NCI-H446 treated with DMSO at 0.1 percent for 48 hours (cell line): ENCODE results near the gene FAU.
"Not testable (repeated sequence)": the region's sequence is repeated elsewhere in the genome, so short reads cannot be mapped to it uniquely, and the experiment has no call there.

Source experiments
- DNase-seq: peaks from one replicate; lab custom pipeline; 2025; lab: John Stamatoyannopoulos, UW

FAU gene

DNA sequence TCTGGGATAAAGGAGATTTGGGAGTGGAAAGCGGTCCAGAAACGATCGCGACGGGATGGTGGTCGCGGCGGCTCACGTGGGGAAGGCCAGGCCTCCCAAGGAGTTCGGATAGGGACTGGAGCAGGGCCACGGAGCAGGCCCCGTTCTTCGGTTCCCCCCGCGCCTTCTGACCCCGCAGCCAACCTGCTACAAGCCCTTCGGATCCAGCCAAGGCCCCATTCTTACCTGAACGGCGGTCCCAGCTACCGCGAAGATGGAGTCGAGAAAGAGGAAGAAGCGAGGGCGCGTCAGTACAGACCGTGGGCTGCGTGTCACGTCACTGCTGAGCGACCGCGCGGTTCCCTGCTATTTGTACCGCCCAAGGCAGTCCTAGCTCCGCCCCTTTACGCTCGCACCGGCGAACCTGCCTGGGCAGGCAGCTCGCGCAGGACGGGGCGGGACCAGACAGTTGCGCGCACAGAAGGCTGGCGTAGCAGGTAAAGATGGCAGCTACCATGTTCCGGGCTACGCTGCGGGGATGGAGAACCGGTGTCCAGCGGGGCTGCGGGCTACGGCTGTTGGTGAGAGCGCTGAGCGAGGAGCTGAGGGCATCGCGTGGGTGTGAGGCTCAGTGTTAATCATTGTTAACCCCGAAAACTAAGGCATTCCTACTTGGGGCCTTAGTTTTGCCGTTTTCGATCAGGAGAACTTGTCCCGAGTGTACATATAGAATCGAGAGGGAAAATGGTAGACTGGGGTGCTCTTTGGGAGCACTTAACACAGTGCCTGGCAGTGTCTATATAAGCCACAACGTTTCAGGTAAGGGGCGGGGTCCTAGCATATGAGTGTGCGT, at the start of gene FAU, which contains the start of gene MRPL49:
Gene FAU, minus strand, starts transcription at position 270 of the 832 bp plus-strand sequence. CDS start 321 bp downstream, outside the sequence.
Gene MRPL49, plus strand, starts transcription at position 457 of the 832 bp plus-strand sequence. Its CDS starts 26 bp downstream, at position 483.
- DNase-seq, result peak; percentile 98

GRCh38 chr11:65170058-65170534, 48.2 kb upstream of the FAU start, which contains the start of gene SPDYC:
SPDYC (plus strand) TSS chr11:65170233; CDS start chr11:65171358, 1,125 bp downstream.
- no peak for DNase-seq

DNA sequence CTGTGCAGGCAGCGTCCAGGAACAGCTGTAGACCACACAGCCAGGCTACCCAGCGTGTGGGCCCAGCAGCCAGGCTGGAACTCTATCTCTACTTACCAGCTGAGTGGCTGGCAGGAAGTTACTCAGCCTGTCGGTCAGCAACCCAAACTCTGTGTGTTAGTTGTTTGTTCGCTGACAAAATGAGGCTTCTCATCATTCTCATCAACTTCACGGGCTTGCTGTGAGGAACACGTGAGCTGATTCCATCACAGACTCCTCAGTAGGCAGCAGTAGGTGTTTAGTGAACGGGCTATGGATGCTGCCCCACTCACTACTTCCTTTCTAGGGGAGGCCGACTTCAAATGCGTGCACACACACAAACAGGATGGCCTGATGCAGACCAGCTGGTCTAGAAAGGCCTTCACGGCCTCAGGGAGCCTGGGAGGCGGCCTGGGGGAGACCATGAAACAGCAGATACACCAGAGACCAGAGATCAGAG, 47.3 kb upstream of the FAU start:
- DNase-seq, result no peak

DNA sequence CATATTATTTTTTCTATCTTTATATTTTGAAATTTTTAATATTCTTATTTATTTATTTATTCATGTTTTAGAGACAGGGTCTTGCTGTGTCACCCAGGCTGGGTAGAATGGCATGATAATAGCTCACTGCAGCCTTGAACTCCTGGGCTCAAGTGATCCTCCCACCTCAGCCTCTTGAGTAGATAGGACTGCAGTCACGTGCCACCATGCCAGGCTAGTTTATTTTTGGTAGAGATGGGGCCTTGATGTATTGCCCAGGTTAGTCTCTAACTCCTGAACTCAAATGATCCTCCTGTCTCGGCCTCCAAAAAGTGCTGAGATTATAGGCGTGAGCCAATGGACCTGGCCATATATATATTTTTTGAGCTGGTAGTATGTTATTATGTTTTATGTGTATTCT, 45.7 kb upstream of the FAU start:
- DNase-seq, result no peak

DNA sequence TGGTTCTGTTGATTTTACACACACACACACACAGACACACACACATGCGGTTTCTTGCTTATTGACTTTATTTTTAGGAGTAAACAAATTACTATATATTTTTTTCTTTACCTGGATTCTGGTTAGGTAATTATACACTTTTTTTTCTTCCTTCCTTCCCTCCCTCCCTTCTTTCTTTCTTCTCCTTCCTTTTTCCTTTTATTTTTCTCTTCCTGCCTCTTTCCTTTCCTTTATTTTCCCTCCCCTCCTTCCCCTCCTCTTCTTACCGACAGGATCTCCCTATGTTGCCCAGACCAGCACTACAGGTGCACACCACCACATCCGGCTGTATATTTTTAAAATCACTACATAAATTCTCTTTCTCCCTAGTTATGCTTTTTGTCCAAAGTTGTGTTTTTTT, 45.0 kb upstream of the FAU start:
- no peak for DNase-seq

GRCh38 chr11:65165410-65166317, 43.7 kb upstream of the FAU start:
- DNase-seq, result no peak

- no peak for DNase-seq
Observed at GRCh38 chr11:65163684-65164083, 41.8 kb upstream of the FAU start.

- no peak for DNase-seq
Observed at GRCh38 chr11:65160643-65161042, 38.7 kb upstream of the FAU start.

- DNase-seq, result no peak
Observed at GRCh38 chr11:65159012-65159411, 37.1 kb upstream of the FAU start.

DNA sequence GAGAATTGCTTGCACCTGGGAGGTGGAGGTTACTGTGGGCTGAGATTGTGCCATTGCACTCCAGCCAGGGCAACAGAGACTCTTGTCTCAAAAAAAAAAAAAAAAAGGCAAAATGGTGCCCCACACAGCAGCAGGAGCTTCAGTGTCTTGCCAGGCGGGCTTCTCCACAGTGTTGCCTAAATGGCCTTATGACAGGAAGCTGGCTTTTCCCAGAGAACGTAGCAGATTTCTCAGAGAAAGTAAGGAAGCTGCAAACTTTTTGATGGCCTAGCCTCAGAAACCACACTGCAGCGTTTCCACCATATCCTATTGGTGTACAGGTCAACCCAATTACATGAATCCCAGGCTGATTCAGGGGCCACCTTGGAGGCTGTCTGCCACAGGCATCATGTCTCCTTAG, 35.4 kb upstream of the FAU start:
- DNase-seq, result no peak

DNA sequence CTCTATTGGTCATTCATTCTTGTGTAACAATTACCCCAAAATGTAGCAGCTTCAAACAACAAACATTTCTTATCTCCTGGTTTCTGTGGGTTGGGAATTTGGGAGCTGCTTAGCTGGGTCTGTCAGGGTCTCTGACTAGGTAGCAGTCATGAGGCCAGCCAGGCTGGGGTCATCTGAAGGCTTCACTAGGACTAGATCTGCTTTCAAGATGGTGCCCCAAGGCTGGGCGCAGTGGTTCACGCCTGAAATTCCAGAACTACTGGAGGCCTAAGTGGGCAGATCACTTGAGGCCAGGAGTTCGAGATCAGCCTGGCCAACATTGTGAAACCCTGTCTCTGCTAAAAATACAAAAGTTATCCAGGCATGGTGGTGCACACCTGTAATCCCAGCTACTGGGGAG, 35.0 kb upstream of the FAU start:
- no peak for DNase-seq

DNA sequence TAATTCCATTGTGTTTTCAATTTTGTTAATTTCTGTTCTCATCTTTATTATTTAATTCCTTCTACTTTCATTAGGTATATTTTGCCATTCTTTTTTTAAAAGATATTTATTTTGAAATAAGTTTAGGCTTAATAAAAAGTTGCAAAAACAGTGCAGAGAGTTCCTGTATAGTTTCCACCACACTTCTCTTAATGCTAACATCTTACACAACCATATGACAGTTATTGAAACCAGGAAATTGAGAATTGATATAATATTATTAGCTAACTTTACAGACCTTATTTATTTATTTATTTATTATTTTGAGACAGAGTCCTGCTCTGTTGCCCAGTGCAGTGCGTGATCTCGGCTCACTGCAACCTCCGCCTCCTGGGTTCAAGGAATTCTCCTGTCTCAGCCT, 34.3 kb upstream of the FAU start:
- no peak for DNase-seq

- DNase-seq, result no peak
Observed at GRCh38 chr11:65152122-65152521, 30.2 kb upstream of the FAU start.

- DNase-seq, result no peak
Observed at GRCh38 chr11:65151331-65151899, 29.5 kb upstream of the FAU start.

DNA sequence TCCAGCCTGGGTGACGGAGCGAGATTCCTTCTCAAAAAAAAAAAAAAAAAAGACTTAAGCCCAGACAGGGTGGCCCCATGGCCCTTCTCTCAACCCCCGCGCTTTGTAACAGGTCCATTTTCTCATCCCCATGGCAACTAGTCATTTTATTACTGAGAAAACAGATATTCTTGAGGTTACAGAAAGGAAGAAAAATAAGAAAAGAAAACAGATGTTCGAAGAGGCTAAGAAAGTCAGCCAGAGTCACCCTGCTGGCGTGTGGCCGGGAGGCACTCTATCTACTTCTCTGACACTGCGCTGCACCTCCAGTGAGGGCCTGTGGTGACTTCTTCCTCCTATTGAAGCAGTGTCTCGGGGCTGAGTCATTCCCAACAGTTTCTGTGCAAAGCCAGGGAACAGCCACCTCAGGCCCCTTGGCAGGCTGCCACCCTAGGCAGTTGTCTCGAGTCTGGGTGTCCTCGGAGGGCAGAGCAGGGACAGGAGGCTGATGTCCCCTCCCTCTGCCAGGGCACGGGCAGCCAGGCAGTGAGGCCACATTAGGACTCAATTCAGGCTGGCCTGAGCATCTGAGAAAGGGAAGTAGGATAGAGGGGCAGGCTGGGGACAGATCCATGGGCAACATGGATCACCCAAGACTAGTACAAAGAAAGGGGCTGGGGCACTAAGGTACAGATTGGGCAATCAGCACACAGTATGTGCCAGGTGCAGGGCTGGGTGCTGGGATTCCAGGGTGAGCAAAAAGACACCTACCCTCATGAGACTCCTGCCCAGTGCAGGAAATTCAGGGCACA, 28.8 kb upstream of the FAU start:
- DNase-seq, result peak; percentile 27

DNA sequence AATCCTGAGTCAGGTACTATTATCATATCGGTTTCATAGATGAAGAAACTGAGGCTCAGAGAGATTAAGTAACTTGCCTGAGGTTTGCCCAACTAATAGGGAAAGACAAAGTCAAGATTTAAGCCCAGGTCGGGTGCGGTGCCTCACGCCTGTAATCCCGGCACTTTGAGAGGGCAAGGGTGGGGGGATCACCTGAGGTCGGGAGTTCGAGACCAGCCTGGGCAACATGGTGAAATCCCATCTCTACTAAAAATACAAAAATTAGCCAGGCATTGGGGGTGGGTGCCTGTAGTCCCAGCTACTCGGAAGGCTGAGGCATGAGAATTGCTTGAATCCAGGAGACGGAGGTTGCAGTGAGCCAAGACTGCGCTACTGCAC, 28.2 kb upstream of the FAU start:
- not testable (repeated sequence) for DNase-seq

DNA sequence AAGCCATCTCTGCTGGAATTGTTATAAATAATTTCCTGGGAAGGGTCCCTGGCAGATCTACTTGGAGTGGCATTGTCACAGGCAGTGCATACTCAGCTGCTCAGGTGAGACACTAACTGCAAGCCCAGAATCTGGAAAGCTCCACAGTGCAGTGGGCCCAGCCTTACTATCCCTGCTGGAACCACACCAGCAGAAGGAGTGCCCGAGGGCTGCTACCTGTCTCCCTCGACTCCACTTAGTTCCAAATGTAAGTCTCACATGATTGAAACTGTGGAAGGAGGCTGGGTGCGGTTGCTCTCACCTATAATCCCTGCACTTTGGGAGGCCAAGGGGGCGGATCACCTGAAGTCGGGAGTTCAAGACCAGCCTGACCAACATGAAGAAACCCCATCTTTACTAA, 26.7 kb upstream of the FAU start:
- no peak for DNase-seq

- DNase-seq, result no peak
Observed at GRCh38 chr11:65147352-65148075, 25.6 kb upstream of the FAU start.

DNA sequence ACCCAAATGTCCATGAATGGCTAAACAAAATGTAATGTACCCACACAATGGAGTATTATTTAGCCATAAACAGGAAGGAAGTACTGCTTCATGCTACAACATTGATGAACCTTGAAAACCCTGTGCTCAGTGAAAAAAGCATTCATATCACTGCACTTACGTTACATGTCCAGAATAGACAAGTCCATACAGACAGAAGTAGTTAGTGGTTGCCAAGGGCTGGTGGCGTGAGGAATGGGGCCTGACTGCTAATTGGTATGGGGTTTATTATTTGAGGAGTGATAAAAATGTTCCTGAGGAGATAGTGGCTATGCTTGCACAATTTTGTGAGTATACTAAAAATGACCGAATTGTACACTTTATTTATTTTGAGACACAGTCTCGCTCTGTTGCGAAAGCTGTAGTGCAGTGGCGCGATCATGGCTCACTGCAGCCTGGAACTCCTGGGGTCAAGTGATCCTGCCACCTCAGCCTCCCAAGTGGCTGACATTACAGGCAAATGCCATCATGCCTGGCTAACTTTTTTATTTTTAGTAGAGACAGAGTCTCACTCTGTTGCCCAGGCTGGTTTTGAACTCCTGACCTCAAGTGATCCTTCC, 20.1 kb upstream of the FAU start:
- no peak for DNase-seq

DNA sequence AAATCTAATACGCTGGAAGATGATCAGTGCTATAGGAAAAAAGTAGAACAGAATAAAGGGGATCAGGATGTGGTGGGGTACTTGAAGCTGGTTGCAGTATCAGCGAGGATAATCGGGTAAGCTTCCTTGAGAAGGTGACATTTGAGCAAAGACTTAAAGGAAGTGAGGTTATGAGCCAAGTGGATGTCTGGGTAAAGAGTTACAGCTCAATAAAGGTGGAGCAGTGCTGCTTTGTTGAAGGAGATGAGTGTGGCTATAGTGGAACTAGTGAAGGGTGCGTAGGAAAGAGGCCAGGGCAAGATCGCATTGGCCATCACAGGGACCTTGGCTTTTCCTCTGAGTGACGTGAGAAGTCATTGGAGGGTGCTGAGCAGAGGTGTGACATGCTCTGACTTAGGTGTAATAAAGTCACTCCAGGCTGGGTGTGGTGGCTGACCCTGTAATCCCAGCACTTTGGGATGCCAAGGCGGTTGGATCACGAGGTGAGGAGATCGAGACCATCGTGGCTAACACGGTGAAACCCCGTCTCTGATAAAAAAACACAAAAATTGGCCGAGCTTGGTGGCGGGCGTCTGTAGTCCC, 14.7 kb upstream of the FAU start:
- DNase-seq, result no peak
